ENCODE data around the gene TMEM185B.
"Not testable (repeated sequence)": the region's sequence is repeated elsewhere in the genome, so short reads cannot be mapped to it uniquely, and the experiment has no call there.

TMEM185B gene

DNA sequence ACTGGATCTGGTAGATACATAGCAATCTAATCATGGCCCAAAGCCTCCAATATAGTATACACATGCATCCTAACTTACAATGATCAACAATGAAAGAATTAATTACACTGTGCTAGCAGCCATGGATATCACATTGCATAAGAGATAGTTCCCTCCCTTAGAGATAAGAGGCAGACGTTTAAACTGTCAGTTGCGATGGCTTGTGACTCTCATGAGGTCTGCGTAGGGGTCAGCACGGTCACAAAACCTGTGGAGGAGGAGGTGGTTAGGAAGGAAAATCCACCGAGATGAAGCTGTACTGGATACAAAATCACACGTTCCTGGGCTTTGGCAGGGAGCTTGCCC, 28.7 kb upstream of the TMEM185B start:
- no peak for DNase-seq (ENCODE audit: low read depth)

DNA sequence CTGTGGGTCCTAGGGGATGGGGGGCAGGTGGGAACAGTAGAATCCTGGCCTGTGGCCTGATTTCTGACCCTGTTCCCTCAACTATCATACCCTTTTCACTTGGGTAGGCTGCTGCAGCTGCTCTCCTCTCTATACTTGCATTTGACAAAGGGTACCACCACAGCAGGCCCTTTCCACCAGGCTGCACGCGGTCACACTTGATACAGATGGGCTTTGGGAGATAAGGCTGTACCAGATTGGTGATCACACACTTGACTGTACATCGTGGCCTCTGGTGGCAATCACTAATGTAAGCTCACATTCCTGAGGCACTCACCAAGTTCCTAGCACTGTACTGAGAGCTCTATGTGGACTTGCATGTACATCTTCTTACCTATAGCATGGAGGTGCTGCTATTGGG, 27.9 kb upstream of the TMEM185B start:
- DNase-seq (ENCODE audit: low read depth) = no peak

DNA sequence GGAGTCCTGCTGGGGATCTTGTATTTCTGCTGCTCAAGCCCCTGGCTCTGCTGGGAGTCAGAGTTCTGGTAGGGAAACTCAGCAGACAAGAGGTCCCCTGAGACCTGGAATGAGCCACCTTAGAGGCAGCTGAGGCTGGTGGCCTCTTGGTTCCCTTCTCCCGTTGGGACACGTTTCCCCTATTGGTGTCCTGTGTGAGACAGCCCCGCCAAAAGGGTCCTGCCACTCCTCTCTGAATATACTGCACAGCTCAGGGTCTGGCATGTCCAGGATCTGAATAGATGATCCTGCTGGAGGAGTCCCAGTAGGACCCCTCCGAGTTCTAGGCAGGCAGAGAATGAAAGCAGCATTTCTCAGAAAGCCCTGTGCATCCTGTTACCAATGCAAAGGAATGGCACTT, 27.4 kb upstream of the TMEM185B start:
- DNase-seq (ENCODE audit: low read depth) = no peak

DNA sequence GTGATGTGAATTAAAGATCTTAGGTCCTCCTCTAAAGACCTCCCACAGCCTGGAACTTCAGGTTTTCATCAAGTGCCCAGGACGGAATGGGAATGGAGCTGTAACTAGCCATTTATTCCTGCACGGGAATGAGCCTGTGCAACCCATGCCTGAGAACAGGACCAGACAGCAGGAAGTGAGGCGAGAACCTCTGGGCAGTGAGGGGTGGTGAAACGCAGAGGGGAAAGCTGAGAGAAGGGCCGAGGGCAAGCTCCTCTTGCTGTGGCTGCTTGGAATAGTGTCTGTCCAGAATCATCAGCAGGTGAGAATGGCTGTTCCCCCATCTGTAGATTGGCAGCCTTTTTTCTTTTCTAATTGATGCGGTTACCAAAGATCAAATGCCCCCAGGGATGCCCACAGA, 24.7 kb upstream of the TMEM185B start:
- DNase-seq (ENCODE audit: low read depth) = no peak

DNA sequence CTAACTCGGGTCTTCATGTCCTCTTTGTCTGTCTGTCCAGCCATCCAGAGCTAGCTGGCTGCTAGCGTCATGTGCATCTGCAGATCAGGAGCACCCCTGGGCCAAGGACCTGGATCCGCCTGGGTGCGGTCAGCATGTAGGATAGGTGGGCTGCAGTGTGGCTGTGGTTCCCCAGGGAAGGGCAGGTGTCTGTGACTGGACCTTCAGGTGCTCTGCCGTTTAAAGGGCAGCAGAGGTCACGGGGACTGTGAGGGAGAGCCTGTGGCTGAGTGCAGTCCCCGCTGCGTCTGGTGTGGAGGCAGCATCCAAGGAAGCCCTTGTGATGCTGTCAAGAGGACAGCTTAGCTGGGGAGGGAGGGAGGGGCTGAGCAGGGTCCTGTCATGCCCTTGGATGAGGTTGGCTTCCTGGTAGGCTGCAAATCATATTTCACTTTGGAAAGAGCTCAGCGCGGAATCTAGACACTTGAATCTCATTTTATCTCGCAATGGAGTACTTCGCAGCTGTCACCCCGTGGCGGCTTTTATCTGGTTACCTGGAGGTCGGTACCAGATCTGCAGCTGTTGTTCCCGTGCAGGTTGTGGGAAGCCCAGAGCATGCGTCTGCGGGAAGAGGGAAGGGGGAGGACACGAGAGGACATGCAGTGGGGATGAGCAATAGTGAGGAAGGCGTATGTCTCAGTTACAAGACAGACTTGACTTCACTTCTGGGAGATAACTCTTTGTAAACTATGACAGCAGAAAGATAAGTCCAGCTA, 23.5 kb upstream of the TMEM185B start:
- no peak for DNase-seq (ENCODE audit: low read depth)

DNA sequence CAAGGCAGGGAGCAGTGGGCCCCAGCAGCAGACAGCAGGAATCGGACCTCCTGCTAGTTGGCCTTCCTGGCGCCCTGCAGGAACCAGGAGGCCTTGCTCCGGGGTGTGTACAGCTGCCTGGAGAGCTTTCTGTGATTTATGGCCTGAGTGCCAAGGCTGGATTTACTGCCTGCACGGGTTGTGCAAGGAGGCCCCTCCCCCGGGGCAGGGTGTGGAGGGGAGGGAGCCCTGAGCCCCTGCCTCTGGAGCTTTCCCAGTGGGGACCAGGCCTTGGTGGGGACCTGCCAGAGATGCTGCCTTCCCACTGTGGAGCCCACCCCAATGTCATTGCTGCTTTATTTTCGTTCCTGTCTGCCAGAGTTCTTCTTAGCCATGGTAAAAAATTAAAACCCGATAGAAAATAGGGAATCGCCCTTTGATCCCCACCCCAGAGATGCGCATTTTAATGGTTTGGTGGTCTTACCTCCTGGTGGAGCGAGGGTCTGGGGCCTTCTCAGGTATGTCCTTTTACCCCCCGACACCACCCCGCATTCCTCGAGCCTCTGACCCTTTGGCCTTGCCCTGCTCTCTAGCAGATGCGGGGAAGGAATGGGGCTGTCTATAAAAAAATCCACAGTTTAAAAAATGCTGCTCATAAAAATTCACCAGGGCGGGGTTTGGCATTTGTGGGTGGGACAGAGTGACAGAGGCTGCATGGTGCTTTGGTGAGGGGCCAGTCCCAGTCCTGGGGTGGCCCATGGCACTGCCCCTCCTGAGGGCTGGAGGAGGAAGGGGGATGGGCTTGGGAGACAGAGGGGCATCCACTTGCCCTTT, 22.5 kb upstream of the TMEM185B start:
- DNase-seq (ENCODE audit: low read depth) = no peak

DNA sequence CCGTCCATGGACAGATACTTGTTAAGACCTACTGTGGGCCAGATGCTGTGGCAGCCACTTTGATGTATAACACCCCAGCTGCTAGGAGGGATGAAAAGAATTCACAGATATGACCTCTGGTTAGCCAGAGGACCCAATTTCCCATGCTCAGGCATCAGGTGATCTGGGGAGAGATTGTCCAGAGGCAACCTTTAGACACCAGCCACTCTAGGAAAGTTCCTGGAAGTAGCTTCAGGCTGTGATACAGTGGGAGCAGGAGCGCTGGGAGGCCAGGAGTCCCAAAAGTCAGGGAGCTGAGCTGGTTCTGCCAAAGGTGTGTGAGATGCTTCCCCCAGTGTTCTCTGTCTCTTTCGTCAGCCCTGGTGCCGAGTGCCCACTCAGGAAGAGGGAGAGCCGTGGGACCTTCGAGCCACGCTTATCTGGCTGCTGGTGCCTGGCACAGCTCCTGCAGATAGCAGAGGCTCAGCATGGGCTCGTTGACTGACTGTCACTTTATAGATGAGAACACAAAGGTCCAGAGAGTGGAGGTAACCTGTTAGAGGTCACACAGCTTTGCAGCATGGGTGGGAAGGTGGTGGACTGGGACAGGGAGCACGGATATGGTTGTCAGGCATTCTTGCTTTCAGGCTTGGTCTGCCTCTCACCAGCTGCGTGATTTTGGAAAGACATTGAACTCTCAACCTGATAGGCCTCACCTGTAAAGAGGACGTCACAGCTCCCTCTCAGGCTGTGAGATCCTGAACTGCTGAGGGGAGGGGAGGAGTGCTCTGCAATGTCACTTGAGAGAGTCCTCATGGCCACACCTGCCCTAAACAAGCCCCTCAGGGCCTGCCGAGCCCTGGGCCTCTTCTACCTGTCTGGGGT, 21.7 kb upstream of the TMEM185B start:
- no peak for DNase-seq (ENCODE audit: low read depth)

DNA sequence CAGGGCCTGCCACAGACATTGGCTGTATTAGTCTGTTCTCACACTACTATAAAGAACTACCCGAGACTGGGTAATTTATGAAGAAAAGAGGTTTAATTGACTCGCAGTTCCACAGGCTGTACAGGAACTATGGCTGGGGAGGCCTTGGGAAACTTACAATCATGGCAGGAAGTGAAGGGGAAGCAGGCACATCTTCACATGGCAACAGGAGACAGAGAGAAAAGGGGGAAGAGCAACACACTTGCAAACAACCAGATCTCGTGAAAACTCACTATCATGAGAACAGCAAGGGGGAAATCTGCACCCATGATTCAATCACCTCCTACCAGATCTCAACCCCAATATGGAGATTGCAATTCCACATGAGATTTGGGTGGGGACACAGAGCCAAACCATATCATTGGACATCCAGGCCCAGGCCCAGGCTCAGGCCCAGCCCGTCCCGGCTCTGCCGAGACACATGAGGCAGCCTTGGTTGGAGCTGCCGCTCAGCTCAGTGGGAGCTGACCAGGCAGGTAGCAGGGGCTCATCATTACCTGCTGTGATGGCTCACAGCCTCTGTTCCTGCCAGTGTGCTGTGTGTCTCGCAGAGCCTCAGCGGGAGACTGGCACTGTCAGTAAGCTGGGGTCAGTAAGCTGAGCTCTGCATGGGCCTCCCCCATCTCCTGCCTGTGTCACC, 20.8 kb upstream of the TMEM185B start:
- DNase-seq (ENCODE audit: low read depth) = no peak

DNA sequence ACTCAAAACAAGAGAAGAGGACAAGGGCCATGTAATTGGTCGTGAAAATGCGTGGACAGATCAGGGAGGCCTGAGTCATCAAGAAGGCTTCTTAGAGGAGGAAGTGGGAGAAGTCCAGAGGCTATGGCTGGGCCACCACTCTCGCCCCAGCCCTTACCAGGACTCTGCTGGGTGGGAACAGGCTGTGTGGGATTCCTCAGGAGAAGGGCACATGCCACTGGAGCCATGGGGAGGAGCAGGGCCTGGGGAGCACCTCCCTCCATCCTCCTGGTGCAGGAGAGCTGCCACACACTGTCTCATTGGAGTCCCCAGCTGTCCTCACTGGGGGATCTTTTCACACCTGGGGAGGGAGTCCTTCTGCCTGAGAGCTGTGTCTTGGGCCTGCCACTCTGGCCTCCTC, 20.0 kb upstream of the TMEM185B start:
- no peak for DNase-seq (ENCODE audit: low read depth)

DNA sequence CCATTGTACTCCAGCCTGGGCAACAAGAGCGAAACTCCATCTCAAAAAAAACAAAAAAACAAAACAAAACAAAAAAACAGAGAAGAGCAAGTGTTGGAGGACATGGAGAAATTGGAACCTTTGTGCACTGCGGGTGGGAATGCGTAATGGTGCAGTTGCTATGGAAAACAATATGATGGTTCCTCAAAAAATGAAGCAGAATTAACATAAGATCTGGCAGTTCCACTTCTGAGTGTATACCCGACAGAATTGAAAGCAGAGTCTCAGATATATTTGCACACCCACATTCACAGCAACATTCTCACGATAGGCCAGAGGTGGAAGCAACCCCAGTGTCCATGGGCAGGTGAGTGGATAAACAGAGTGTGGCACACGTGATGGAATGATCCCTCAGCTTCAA, 18.5 kb upstream of the TMEM185B start:
- no peak for DNase-seq (ENCODE audit: low read depth)

DNA sequence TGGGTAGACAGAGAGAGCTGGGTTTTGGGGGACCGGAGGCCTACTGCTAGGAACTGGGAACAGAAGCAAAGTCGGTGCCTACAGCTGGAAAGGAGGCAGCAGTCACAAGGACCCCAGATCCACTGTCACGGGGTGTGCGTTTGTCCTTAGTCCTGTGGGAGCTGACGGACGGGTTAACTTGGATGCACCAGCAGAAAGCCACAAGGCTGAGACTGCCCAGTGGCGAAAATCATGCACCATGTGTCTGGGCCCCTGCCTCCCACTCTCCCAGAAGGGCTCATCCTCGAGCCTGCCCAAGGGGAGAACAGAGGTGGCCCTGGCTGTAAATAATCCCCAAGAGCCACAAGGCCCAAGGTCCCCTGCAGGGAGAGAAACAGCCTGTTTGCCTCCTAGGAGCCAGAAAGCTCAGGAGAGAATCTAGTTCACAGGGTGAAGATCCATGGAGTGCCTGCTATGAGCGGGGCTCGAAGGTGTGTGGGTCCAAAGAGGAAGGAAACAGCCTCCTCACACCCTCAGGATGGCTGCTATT, 17.8 kb upstream of the TMEM185B start:
- no peak for DNase-seq (ENCODE audit: low read depth)

DNA sequence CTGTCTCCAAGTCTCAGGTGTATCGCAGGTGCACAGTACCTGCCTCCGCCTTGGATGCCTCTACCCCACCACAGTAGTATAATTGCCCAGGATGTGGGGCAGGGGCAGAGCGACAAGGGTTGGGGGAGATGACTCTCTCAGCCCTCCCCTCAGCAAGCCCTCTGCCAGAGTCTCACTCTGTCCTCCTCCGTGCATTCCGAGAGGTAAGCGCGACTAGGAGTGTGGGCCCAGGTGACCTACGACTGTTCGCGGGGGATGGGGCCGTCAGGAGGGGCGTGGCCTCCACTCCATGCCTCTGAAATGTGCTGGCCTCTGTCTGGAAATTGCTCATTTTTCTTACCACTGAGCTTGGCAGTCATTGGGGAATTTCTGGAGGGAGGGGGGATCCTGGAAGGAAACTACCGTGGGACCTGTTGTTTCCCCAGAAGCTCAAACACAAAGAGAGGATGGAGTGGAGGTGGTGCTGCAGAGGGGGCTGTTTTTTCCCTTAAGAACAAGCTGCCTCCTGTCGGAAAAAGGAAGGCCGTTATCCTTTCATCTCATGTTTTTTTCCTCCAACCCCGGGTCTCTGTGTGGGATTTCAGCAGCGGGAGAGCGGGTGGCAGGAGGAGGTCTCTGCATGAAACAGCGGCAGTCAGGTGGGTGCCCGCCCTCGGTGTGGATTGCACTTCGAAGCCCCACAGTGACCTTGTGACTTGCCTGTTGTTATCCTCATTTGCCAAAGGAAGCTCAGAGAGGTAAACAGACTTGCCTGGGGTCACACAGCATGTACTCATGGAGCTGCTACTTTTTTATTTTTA, 16.5 kb upstream of the TMEM185B start:
- DNase-seq (ENCODE audit: low read depth) = no peak

DNA sequence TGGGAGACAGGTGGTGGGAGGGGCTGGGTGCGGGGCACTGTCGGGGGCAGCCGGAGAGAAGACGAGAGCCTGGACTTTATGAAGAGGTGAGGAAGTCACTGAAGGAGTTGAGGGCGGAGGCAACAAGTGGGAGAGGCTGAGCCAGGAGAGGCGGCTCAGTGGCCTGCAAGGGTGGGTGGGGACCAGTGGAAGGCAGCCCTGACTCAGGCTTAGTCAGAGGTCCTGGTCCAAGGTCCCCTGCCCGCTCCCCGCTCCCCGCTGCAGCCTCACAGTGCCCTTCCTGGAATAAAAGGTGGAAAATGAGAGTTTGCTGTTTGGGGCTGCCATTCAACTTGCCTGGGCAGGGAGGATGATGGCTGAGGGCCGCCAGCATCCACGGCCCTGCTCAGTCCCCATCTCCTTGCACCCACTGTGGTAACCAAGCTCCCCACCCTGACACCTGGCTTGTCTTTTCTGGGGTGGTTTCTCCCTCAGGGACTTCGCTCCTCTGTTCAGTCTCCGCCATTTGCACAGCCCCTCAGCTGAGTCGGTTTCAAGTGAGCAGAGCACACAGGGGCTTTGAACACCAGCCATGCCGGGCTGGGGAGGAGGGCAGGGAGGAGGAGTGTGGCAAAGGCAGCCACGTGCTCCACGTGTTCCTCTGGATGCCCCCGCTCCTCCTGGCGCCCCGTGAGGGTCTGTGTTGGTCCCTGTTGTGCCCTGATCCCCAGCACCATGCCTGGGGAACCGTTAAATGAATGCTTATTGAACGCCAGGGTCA, 15.7 kb upstream of the TMEM185B start:
- no peak for DNase-seq (ENCODE audit: low read depth)

DNA sequence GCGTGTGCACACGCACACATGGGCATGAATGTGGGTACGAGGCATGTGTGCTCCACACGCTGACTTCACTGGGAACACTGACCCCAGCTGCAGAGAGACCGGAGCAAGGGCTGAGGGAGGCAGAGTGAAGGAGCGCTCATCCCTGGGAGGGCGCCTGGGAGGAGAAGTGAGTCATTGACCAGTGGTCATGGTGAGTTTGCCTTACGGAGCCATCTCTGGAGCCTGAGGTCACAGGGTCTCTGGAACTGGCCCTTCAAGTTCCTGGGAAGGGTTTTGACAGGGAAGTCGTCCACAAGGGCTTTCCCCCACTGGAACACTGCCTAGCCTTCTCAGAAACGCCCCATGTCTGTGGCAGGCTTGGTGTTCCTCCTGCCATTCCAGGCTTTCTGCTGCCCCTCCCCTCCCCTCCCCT, 14.3 kb upstream of the TMEM185B start:
- no peak for DNase-seq (ENCODE audit: low read depth)

DNA sequence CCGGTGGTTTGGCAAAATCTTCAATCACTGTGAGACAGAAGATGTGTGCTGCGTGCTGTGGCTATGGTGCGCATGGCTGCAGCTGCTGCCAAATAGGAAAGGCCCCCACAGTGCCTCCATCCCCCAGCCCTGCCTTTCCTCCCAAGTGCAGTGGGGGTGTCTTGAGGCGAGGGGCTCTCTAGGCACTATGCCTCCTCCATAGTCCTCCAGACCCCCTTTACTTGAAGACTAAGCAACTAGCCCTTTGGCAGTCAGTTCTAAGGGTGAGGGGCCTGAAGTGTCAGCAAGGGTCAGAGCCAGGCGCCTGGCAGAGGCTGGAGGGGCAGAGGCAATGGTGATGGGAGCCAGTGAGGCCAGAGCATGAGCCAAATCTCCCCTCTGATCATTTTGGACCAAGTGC, 13.6 kb upstream of the TMEM185B start:
- no peak for DNase-seq (ENCODE audit: low read depth)

DNA sequence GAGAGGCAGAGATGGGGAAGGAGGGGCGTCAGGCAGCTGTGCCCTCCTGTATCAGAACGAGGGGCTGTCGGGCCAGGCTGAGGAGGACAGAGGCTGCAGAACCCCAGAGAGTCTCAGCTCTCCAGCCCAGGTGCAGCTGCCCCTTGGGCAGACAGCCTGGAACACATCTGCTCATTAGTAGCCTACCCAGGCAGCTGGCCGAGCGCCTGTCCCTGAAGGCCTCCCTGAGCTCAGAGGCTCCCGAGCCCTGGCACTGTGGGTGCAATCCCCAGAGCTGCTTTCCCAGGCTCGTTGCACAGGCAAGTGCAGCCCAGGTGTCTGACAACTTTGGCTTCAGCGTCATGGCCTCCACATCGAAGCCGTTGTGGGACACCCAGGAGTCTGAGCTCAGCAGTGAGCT, 13.1 kb upstream of the TMEM185B start:
- DNase-seq (ENCODE audit: low read depth) = no peak

DNA sequence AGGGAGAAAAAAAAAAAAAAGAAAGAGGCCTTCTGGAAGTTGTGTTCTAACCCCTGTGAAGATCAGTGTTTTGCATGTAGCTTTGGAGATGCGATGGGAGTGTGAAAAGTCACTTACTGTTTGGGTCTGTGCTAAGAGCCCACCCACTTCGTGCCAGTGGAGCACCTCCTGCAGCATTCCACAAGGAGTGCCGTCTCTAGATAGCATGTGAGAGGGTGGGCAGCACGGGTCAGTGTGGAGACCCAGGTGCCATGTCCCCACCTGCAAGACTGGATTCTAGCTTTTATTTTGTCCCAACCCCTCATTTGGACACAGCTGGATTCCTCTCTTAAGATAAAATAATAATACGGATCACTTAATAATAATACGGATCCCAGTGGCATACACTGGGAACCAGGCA, 12.5 kb upstream of the TMEM185B start:
- DNase-seq (ENCODE audit: low read depth) = no peak

DNA sequence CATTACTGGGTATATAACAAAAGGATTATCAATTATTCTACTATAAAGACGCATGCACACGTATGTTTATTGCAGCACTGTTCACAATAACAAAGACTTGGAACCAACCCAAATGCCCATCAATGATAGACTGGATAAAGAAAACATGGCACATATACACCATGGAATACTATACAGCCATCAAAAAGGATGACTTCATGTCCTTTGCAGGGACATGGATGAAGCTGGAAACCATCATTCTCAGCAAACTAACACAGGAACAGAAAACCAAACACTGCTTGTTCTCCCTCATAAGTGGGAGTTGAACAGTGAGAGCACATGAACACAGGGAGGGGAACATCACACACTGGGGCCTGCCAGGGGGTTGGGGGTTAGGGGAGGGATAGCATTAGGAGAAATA, 12.0 kb upstream of the TMEM185B start:
- not testable (repeated sequence) for DNase-seq (ENCODE audit: low read depth)

DNA sequence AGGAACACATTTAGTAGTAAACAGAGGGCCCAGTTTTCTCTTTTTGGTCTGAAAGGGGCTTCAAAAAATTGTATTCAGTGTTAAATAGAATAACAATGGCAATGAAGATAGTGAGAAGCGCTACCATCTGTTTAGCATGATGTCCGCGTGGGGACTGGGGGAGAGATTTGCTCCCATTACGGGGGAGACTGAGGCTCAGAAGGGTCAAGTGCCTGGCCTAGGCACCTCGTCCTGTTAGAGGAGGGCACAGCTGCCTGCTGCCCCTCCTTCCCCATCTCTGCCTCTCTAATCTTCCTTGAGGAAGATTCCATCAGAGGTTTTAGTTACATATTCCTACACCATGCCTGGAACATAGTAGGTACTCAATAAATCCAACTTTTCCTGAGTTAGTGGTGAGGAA, 10.1 kb upstream of the TMEM185B start:
- no peak for DNase-seq (ENCODE audit: low read depth)

DNA sequence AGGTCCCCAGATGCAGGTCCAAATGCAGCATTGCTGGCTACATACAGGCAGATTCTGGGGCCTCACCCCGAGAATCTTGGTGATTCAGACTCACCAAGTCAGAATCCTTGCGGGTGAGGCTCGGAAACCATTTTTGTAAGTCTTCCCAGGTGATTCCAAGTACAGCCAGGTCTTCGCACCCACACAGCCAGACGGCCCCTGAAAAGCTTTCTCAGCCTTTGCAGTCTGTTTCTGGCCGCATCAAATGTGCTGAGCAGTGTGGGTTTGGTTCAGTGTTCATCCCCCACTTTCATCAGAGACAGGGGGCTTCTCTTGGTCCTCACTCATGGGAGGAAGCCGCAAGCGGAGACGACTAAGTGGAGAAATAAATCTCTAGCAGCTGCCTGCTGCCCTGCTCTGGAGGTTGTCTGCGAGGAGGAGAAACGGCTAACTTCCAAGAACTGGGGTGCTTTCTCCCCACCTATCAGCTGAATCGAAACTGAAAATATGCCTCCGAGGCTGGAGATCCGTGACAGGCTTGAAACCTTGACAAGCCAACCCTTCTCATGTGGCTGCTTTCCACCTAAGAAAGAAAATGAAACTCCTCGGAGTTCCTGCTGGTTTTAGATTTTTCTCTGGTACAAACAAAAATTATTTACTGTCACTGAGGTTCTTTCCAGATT, 8.9 kb upstream of the TMEM185B start:
- peak; percentile 26 for DNase-seq (ENCODE audit: low read depth)
